A549 (cell line): ENCODE data around the gene C1S. TPM values are rescaled to one million over a fixed set of nuclear protein-coding genes. Genes with fewer than 3 reads are reported as not detected.
A peak's percentile ranks its signal among the peaks of the same experiment; 100 is the strongest.

ENCODE experiments used
- ATAC-seq, 2 experiments: fragments of 200-7000 bp in 1 of 2; fragments of >200 bp in 1 of 2; cut with Nextera tagmentation in 1 of 2; cut with Tn5 transposase in 1 of 2; 3 replicates each; pipeline versions ENCODE4 v1.8.0 to v1.9.1; 2018 to 2020; ENCODE audit warnings: mild to moderate bottlenecking in 1 of 2, moderate library complexity in 1 of 2
- CTCF ChIA-PET: fragments of 300-600 bp; sonication (Branson Sonifier 250); formaldehyde crosslinking; extraction: SDS; loops from one replicate; lab custom pipeline; 2021; ENCODE audit warnings: antibody characterized with exemption, inconsistent platforms; lab: Yijun Ruan, JAX
- POLR2A ChIA-PET: fragments of 350-600 bp; formaldehyde crosslinking; extraction: SDS; loops from one replicate; lab custom pipeline; 2021; ENCODE audit warnings: antibody characterized with exemption, inconsistent platforms; lab: Yijun Ruan, JAX
- DNase-seq, 2 experiments: peaks; one replicate each; pipeline versions ENCODE4 v3.0.0 to v3.0.0-alpha.2; 2011 to 2016; ENCODE audit warnings: low read depth in 1 of 2, low spot score in 1 of 2
- FAIRE-seq: peaks from 2 replicates; lab custom pipeline; 2011; peaks lifted over from hg19 to GRCh38; lab: Jason Lieb, UNC
- H3K27ac ChIP-seq, 2 experiments: fragments of >200 bp; sonication (Bioruptor Twin); formaldehyde crosslinking; 3 replicates each; pipeline ENCODE4 v1.5.1; 2016 to 2017
- H3K4me1 ChIP-seq: fragments of >200 bp; sonication (Bioruptor Twin); formaldehyde crosslinking; 3 replicates; pipeline ENCODE4 v1.6.1; 2016
- H3K4me2 ChIP-seq: fragments of >200 bp; sonication (Bioruptor Twin); formaldehyde crosslinking; 3 replicates; pipeline ENCODE4 v1.6.1; 2016
- H3K4me3 ChIP-seq: fragments of >200 bp; sonication (Bioruptor Twin); formaldehyde crosslinking; 3 replicates; pipeline ENCODE4 v1.5.1; 2016
- H3K9me3 ChIP-seq: fragments of >200 bp; sonication (Bioruptor Twin); formaldehyde crosslinking; 3 replicates; pipeline ENCODE4 v1.6.1; 2016
- BHLHE40 ChIP-seq: IDR thresholded peaks from 2 replicates; pipeline ENCODE4 v1.6.1; 2012; ENCODE audit warnings: low read depth, low read length, inconsistent platforms
- CHD2 ChIP-seq: fragments of 150-350 bp; IDR thresholded peaks from 2 replicates; pipeline ENCODE4 v1.6.1; 2014; ENCODE audit warnings: low read length; ENCODE audit not compliant: partially characterized antibody
- CTCF ChIP-seq: fragments of >200 bp; sonication (Bioruptor Twin); formaldehyde crosslinking; IDR thresholded peaks from 3 replicates; pipeline ENCODE4 v1.5.1; 2016
- EHMT2 ChIP-seq: fragments of 200-600 bp; sonication (generic); IDR thresholded peaks from 2 replicates; pipeline ENCODE4 v1.6.1; 2016; ENCODE audit warnings: antibody characterized with exemption, low read depth, mild to moderate bottlenecking, moderate library complexity
- ELK1 ChIP-seq: fragments of 150-350 bp; IDR thresholded peaks from 2 replicates; pipeline ENCODE4 v1.6.1; 2014; ENCODE audit warnings: low read depth, mild to moderate bottlenecking, low read length
- GATA3 ChIP-seq: IDR thresholded peaks from 2 replicates; pipeline ENCODE4 v1.6.1; 2012; ENCODE audit warnings: borderline replicate concordance
- HES2 ChIP-seq: fragments of >200 bp; sonication (Bioruptor Twin); formaldehyde crosslinking; IDR thresholded peaks from 2 replicates; pipeline ENCODE4 v1.6.1; 2016
- HMGXB4 ChIP-seq: fragments of 250-450 bp; sonication (Bioruptor Pico); IDR thresholded peaks from 2 replicates; pipeline ENCODE4 v1.5.0; 2021; ENCODE audit warnings: mild to moderate bottlenecking, moderate library complexity, borderline replicate concordance
- KDM1A ChIP-seq: fragments of 200-600 bp; sonication (generic); IDR thresholded peaks from 2 replicates; pipeline ENCODE4 v1.6.1; 2016; ENCODE audit warnings: low read depth, mild to moderate bottlenecking
- KDM5A ChIP-seq: fragments of 200-600 bp; sonication (generic); IDR thresholded peaks from 2 replicates; pipeline ENCODE4 v1.6.1; 2016; ENCODE audit warnings: antibody characterized with exemption, mild to moderate bottlenecking
- MAFK ChIP-seq: fragments of 450-650 bp; IDR thresholded peaks from 2 replicates; pipeline ENCODE4 v1.6.1; 2014; ENCODE audit not compliant: partially characterized antibody
- NFE2L2 ChIP-seq: fragments of 150-350 bp; conservative IDR thresholded peaks from 2 replicates; pipeline ENCODE4 v1.6.1; 2014; ENCODE audit warnings: low read length
- NPAS2 ChIP-seq: fragments of 250-450 bp; sonication (Bioruptor Pico); IDR thresholded peaks from 2 replicates; pipeline ENCODE4 v1.8.0; 2022; ENCODE audit warnings: mild to moderate bottlenecking, moderate library complexity, borderline replicate concordance
- PBX3 ChIP-seq: IDR thresholded peaks from 2 replicates; pipeline ENCODE4 v1.6.1; 2012
- PHF8 ChIP-seq: fragments of 200-600 bp; sonication (generic); IDR thresholded peaks from 2 replicates; pipeline ENCODE4 v1.6.1; 2016; ENCODE audit warnings: low read depth, mild to moderate bottlenecking, antibody characterized with exemption, moderate library complexity, borderline replicate concordance
- POLR2AphosphoS2 ChIP-seq: conservative IDR thresholded peaks from 2 replicates; pipeline ENCODE4 v1.6.1; 2012; ENCODE audit warnings: low read length, improper control_type of control experiment, inconsistent platforms
- RCOR1 ChIP-seq: fragments of 150-350 bp; IDR thresholded peaks from 2 replicates; pipeline ENCODE4 v1.6.1; 2014; ENCODE audit warnings: antibody characterized with exemption, low read length, low read depth
- RFX5 ChIP-seq: fragments of 450-650 bp; IDR thresholded peaks from 2 replicates; pipeline ENCODE4 v1.7.1; 2014; ENCODE audit warnings: antibody characterized with exemption, mild to moderate bottlenecking, moderate library complexity
- RNF2 ChIP-seq: fragments of 200-600 bp; sonication (generic); IDR thresholded peaks from 2 replicates; pipeline ENCODE4 v1.6.1; 2016; ENCODE audit warnings: low read depth, mild to moderate bottlenecking, antibody characterized with exemption, moderate library complexity, borderline replicate concordance
- ZFP36 ChIP-seq: fragments of 450-650 bp; IDR thresholded peaks from 2 replicates; pipeline ENCODE4 v1.6.1; 2014; ENCODE audit warnings: borderline replicate concordance; ENCODE audit not compliant: partially characterized antibody
- ZNF302 ChIP-seq: fragments of 250-450 bp; sonication (Bioruptor Pico); IDR thresholded peaks from 2 replicates; pipeline ENCODE4 v1.9.0; 2021; ENCODE audit warnings: inconsistent platforms, mild to moderate bottlenecking, moderate library complexity
- WGBS: methylation state at CpG from one replicate; pipeline ENCODE4 v1.1.6; 2017; ENCODE audit errors: missing lambda C conversion rate; 5-methylcytosine and 5-hydroxymethylcytosine counted together
- polyA plus RNA-seq, 4 experiments: library from polyadenylated mRNA; depleted of rRNA in 3 of 4; stranded (reverse); fragments of >200 nt; fragmentation: RNase III in 1 of 4; extraction: RNeasy Plus Mini Kit Qiagen cat#74134 plus additional on column Dnase treatment in 1 of 4; gene quantifications; 2 replicates in 3 of 4; 3 replicates in 1 of 4; pipeline ENCODE4 v1.2.3, GENCODE V29; 2011 to 2017

The C1S gene
- polyA plus RNA-seq, 2 of the 4 experiments (the other 2 are of a cell fraction), result 65.5 to 107 TPM

- Histone ChIP-seq H3K9me3 (no peaks in the 10 kb centered on the region), H3K4me1 (peaks cover 13% of the 10 kb centered on the region), H3K27ac (no peak overlapping the region), H3K4me3 (no peak overlapping the region), H3K4me2 (no peak overlapping the region)
- WGBS, result 86% methylated on average over 7 of the region's 7 CpGs
- DNase-seq (no peak), ATAC-seq (no peak), FAIRE-seq (no peak)
- TF ChIP-seq HES2 (no peak), MAFK (peak; percentile 76)
- POLR2A ChIA-PET, result interaction anchor here (0.5 to 0.6 kb wide), 2 partner anchors 15 to 117 kb away, joined by 3 to 4 read pairs; no protein-coding TSS in a partner anchor
- CTCF ChIA-PET, result interaction anchor here (0.6 to 16.5 kb wide), 3 partner anchors 10 to 45 kb away, joined by 3 to 309 read pairs (median 150); partner anchors contain the start of gene C1RL
These were observed 4.6 kb downstream of the C1S start for GRCh38 chr12:7065073-7065623.

GRCh38 chr12:7066596-7066995 lies 6.1 kb downstream of the C1S start:
- 84% methylated on average over 2 of the region's 2 CpGs for WGBS
- POLR2A ChIA-PET, result no interaction called here
- ATAC-seq (no peak), FAIRE-seq (no peak), DNase-seq (no peak)
- H3K4me3 ChIP-seq, result no peak overlapping the region
- no peaks in the 10 kb centered on the region for H3K9me3 ChIP-seq
- no peak overlapping the region for H3K27ac ChIP-seq
- no peaks in the 10 kb centered on the region; the same call in 2 of the 3 replicates for H3K4me1 ChIP-seq
- H3K4me2 ChIP-seq, result no peak overlapping the region
- TF ChIP-seq CTCF (no peak), HMGXB4 (CRISPR knock-in tag) (no peak), RFX5 (no peak), EHMT2 (no peak), ZFP36 (no peak), RNF2 (no peak), RCOR1 (no peak), NFE2L2 (no peak), ZNF302 (no peak), CHD2 (no peak), PHF8 (no peak), KDM1A (no peak), PBX3 (no peak), ELK1 (no peak), KDM5A (no peak), GATA3 (no peak), NPAS2 (CRISPR knock-in tag) (no peak), BHLHE40 (no peak), POLR2AphosphoS2 (no peak)
- CTCF ChIA-PET, result interaction anchor here (0.7 to 16.5 kb wide), 5 partner anchors 8 to 155 kb away, joined by 3 to 309 read pairs (median 4); partner anchors contain the start of gene C1RL
